ENCODE measurements around the gene TSPAN11. TPM values are rescaled to one million over a fixed set of nuclear protein-coding genes. Genes with fewer than 3 reads are reported as not detected.

TSPAN11 gene
- total and polyA plus RNA-seq, 2 donors (not counting 3 experiments of a cell fraction or from before 2014, with no cell fraction given): 2.1 to 3.9 TPM

DNA sequence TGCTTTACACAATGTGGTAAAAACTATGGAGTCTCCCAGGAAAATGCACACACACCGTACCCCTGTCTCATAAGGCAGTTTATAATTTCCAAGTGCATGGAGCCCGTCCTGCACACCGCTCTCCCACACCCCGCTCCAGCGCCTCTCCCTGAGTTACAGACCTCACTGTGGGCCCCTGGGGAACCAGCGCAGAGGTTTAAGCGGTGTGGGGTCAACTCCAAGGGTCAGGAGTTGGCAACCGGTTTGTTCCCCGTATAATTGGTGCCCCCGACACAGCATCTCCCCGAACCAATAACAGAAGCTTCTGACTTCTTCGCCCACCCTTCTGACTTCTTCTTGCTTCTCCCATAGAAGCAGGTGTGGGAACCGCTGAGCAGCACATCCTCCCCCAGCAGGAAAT is 88.7 kb downstream of the TSPAN11 start:
- dilution Hi-C loops (cut with MboI; ENCODE audit: extremely low pct_ligation_motif_present, low sequenced_read_pairs) (no loop called here), intact Hi-C loops (cut with micrococcal nuclease) (no loop called here)
- no peak for FAIRE-seq
- DNase-seq (ENCODE audit: low read depth, low spot score): no peak
- no peaks in the 10 kb centered on the region for H3K9me1 ChIP-seq (replicated peaks; ENCODE audit: control insufficient read depth, extremely low read depth, insufficient read depth, low read length)
- no peak overlapping the region for H3K9ac ChIP-seq (replicated peaks; ENCODE audit: extremely low read depth, insufficient read depth, low read length)
- H3K9me3 ChIP-seq (replicated peaks; ENCODE audit: control insufficient read depth, insufficient read depth, low read length): no peaks in the 10 kb centered on the region
- no peaks in the 10 kb centered on the region for H3K36me3 ChIP-seq (ENCODE audit: control insufficient read depth in 2 of 2, extremely low read depth in 1 of 2, insufficient read depth in 2 of 2, low read length in 2 of 2)
- no peaks in the 10 kb centered on the region for H4K20me1 ChIP-seq (replicated peaks; ENCODE audit: control insufficient read depth, extremely low read depth, insufficient read depth, low read length)
- H3K79me2 ChIP-seq (ENCODE audit: control insufficient read depth, insufficient read depth, low read length): no peaks in the 10 kb centered on the region
- TF ChIP-seq, protein P1, sequence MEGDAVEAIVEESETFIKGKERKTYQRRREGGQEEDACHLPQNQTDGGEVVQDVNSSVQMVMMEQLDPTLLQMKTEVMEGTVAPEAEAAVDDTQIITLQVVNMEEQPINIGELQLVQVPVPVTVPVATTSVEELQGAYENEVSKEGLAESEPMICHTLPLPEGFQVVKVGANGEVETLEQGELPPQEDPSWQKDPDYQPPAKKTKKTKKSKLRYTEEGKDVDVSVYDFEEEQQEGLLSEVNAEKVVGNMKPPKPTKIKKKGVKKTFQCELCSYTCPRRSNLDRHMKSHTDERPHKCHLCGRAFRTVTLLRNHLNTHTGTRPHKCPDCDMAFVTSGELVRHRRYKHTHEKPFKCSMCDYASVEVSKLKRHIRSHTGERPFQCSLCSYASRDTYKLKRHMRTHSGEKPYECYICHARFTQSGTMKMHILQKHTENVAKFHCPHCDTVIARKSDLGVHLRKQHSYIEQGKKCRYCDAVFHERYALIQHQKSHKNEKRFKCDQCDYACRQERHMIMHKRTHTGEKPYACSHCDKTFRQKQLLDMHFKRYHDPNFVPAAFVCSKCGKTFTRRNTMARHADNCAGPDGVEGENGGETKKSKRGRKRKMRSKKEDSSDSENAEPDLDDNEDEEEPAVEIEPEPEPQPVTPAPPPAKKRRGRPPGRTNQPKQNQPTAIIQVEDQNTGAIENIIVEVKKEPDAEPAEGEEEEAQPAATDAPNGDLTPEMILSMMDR (IDR thresholded peaks at IDR 0.05; ENCODE audit: extremely low read depth in 1 of 2, insufficient read depth in 1 of 2, low read depth in 1 of 2, low read length in 2 of 2): no peak
- TF ChIP-seq, protein P2, sequence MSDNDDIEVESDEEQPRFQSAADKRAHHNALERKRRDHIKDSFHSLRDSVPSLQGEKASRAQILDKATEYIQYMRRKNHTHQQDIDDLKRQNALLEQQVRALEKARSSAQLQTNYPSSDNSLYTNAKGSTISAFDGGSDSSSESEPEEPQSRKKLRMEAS (IDR thresholded peaks at IDR 0.05; ENCODE audit: insufficient read depth, insufficient read length): no peak
- TF ChIP-seq POLR2AphosphoS5 (IDR thresholded peaks at IDR 0.05; ENCODE audit: insufficient read depth, low read depth, low read length) (no peak), EZH2 (IDR thresholded peaks at IDR 0.05; ENCODE audit: borderline replicate concordance, low read depth, low read length, severe bottlenecking) (no peak), MYC (IDR thresholded peaks at IDR 0.05; ENCODE audit: low read depth, low read length) (no peak), FOS (IDR thresholded peaks at IDR 0.05; ENCODE audit: borderline replicate concordance, insufficient read depth, low read length) (no peak), POLR2A (IDR thresholded peaks at IDR 0.05; ENCODE audit: low read depth, low read length) (no peak)
- no peak overlapping the region for H2AFZ ChIP-seq (ENCODE audit: low read depth, low read length)
- no peak overlapping the region for H3K4me2 ChIP-seq (ENCODE audit: insufficient read depth, low read length)
- peaks cover 0 to 5% of the 10 kb centered on the region in 2 experiments for H3K27me3 ChIP-seq (ENCODE audit: control insufficient read depth in 2 of 2, insufficient read depth in 2 of 2, low read length in 2 of 2)
- no TSS peak for BruUV-seq (replicated peaks)
- ChIA-PET POLR2A (no interaction called here), CTCF (no interaction called here)
- no peak overlapping the region for H3K27ac ChIP-seq (ENCODE audit: insufficient read depth, low read depth, low read length)
- no peak overlapping the region for H3K4me3 ChIP-seq (replicated peaks in 1 of 3; ENCODE audit: insufficient read depth in 1 of 3, low read depth in 1 of 3, low read length in 3 of 3)
- H3K4me1 ChIP-seq (ENCODE audit: control insufficient read depth, extremely low read depth, insufficient read depth, low read length): peaks cover 14% of the 10 kb centered on the region
